Neural progenitor cell (in vitro differentiated cells): ENCODE data around the gene PRELP. TPM values are rescaled to one million over a fixed set of nuclear protein-coding genes. Genes with fewer than 3 reads are reported as not detected.

Experiments
- DNase-seq: peaks from one replicate; pipeline ENCODE4 v3.0.0-alpha.2; 2016; ENCODE audit warnings: low spot score
- H2AFZ ChIP-seq: fragments of 200-600 bp; sonication (generic); replicated peaks from 2 replicates; pipeline ENCODE4 v1.6.1; 2016; ENCODE audit warnings: antibody characterized with exemption
- H3F3A ChIP-seq: fragments of 200-600 bp; sonication (generic); 2 replicates; pipeline ENCODE4 v1.6.1; 2016; ENCODE audit warnings: antibody characterized with exemption, low read depth
- H3K27ac ChIP-seq: fragments of 200-600 bp; sonication (generic); 2 replicates; pipeline ENCODE4 v1.5.1; 2016; ENCODE audit warnings: mild to moderate bottlenecking
- H3K27me3 ChIP-seq: fragments of 200-600 bp; sonication (generic); 2 replicates; pipeline ENCODE4 v1.6.1; 2016; ENCODE audit warnings: mild to moderate bottlenecking, moderate library complexity
- H3K36me3 ChIP-seq: fragments of 200-600 bp; sonication (generic); 2 replicates; pipeline ENCODE4 v1.5.1; 2016
- H3K4me1 ChIP-seq: fragments of 200-600 bp; sonication (generic); 2 replicates; pipeline ENCODE4 v1.6.1; 2016; ENCODE audit warnings: mixed run types
- H3K4me2 ChIP-seq: fragments of 200-600 bp; sonication (generic); 2 replicates; pipeline ENCODE4 v1.6.1; 2016
- H3K4me3 ChIP-seq: fragments of 200-600 bp; sonication (generic); 2 replicates; pipeline ENCODE4 v1.5.1; 2016
- H3K79me2 ChIP-seq: fragments of 200-600 bp; sonication (generic); 2 replicates; pipeline ENCODE4 v1.6.1; 2016; ENCODE audit warnings: low read depth
- H3K9ac ChIP-seq: fragments of 200-600 bp; sonication (generic); 2 replicates; pipeline ENCODE4 v1.6.1; 2016
- H3K9me3 ChIP-seq: fragments of 200-600 bp; sonication (generic); 2 replicates; pipeline ENCODE4 v1.5.1; 2016; ENCODE audit warnings: low read depth
- H4K20me1 ChIP-seq: fragments of 200-600 bp; sonication (generic); 2 replicates; pipeline ENCODE4 v1.6.1; 2016; ENCODE audit warnings: low read depth
- H3K27ac Mint-ChIP-seq: 3 replicates; pipeline ENCODE4 v1.8.0; 2021; ENCODE audit warnings: mixed read lengths
- H3K27me3 Mint-ChIP-seq: 2 replicates; pipeline ENCODE4 v1.8.0; 2022; ENCODE audit warnings: low read depth, mild to moderate bottlenecking, inconsistent platforms, moderate library complexity, mixed read lengths; ENCODE audit not compliant: insufficient read depth
- H3K36me3 Mint-ChIP-seq: 3 replicates; pipeline ENCODE4 v1.8.0; 2021; ENCODE audit warnings: mixed read lengths
- H3K4me1 Mint-ChIP-seq: 3 replicates; pipeline ENCODE4 v1.8.0; 2021; ENCODE audit warnings: mixed read lengths
- H3K4me3 Mint-ChIP-seq: 3 replicates; pipeline ENCODE4 v1.8.0; 2021; ENCODE audit warnings: mild to moderate bottlenecking, moderate library complexity, mixed read lengths
- H3K9me3 Mint-ChIP-seq: 3 replicates; pipeline ENCODE4 v1.8.0; 2020; ENCODE audit warnings: mixed read lengths
- EZH2 ChIP-seq: fragments of 200-600 bp; sonication (generic); IDR thresholded peaks from 2 replicates; pipeline ENCODE4 v1.6.1; 2017; ENCODE audit warnings: antibody characterized with exemption, mild to moderate bottlenecking, moderate library complexity
- EZH2phosphoT487 ChIP-seq: fragments of 200-600 bp; sonication (generic); IDR thresholded peaks from 2 replicates; pipeline ENCODE4 v1.6.1; 2017; ENCODE audit warnings: antibody characterized with exemption
- total RNA-seq: library from RNA; depleted of rRNA; stranded (reverse); fragments of >200 nt; gene quantifications from 2 replicates; pipeline ENCODE4 v1.2.3, GENCODE V29; 2015; ENCODE audit warnings: low replicate concordance
- TF ChIP-seq, protein P1 (sequence below): fragments of 200-600 bp; sonication (generic); IDR thresholded peaks from 2 replicates; pipeline ENCODE4 v1.5.1; 2017; ENCODE audit warnings: antibody characterized with exemption, mild to moderate bottlenecking

PRELP gene
- total RNA-seq, 1 donor from 2014 or later, result 0.26 TPM

- no peaks in the 10 kb centered on the region for H3K36me3 Mint-ChIP-seq
- Histone ChIP-seq H3K36me3 (no peaks in the 10 kb centered on the region), H3K27ac (no peak overlapping the region), H2AFZ (no peak overlapping the region), H3K79me2 (no peaks in the 10 kb centered on the region), H3K27me3 (no peaks in the 10 kb centered on the region), H3K4me1 (peaks cover 28% of the 10 kb centered on the region), H3F3A (peaks cover 6% of the 10 kb centered on the region), H3K4me3 (no peak overlapping the region), H4K20me1 (no peaks in the 10 kb centered on the region), H3K9ac (no peak overlapping the region), H3K9me3 (no peaks in the 10 kb centered on the region), H3K4me2 (no peak overlapping the region)
- peaks cover 3% of the 10 kb centered on the region for H3K27me3 Mint-ChIP-seq
- DNase-seq, result no peak
- H3K27ac Mint-ChIP-seq, result peak overlapping the region; percentile 7
- H3K4me3 Mint-ChIP-seq, result no peak overlapping the region
- peaks cover 49% of the 10 kb centered on the region for H3K4me1 Mint-ChIP-seq
- TF ChIP-seq EZH2phosphoT487 (no peak), EZH2 (no peak)
- TF ChIP-seq, protein P1, sequence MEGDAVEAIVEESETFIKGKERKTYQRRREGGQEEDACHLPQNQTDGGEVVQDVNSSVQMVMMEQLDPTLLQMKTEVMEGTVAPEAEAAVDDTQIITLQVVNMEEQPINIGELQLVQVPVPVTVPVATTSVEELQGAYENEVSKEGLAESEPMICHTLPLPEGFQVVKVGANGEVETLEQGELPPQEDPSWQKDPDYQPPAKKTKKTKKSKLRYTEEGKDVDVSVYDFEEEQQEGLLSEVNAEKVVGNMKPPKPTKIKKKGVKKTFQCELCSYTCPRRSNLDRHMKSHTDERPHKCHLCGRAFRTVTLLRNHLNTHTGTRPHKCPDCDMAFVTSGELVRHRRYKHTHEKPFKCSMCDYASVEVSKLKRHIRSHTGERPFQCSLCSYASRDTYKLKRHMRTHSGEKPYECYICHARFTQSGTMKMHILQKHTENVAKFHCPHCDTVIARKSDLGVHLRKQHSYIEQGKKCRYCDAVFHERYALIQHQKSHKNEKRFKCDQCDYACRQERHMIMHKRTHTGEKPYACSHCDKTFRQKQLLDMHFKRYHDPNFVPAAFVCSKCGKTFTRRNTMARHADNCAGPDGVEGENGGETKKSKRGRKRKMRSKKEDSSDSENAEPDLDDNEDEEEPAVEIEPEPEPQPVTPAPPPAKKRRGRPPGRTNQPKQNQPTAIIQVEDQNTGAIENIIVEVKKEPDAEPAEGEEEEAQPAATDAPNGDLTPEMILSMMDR, result peak; percentile 8
- H3K9me3 Mint-ChIP-seq, result no peaks in the 10 kb centered on the region
Observed at GRCh38 chr1:203463469-203464062, 12.0 kb upstream of the PRELP start.

DNA sequence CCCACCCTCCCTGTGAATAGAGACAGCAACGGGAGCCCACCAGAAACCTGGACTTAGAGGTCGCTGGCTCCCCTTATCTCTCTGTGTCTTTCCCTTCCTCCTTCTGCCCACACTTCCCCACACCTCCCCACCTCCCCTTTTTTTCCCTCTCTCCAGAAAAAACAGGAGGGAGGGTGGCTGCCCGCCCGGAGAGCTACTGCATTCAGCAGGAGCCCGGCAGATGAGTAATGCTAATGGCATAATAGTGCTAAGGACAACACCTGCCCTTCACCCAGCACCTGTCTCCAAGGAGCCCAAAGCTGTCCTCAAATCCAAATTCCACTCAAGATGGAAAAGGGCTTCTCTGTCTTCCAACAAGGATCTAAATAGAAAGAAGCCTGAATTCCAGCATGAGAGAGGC, 11.4 kb upstream of the PRELP start:
- H2AFZ ChIP-seq, result no peak overlapping the region
- no peak overlapping the region for H3K27ac ChIP-seq
- Mint-ChIP-seq H3K36me3 (no peaks in the 10 kb centered on the region), H3K27ac (peak overlapping the region; percentile 43), H3K4me1 (peaks cover 49% of the 10 kb centered on the region), H3K4me3 (no peak overlapping the region), H3K9me3 (no peaks in the 10 kb centered on the region), H3K27me3 (peaks cover 3% of the 10 kb centered on the region)
- no peak for DNase-seq
- no peak overlapping the region for H3K9ac ChIP-seq
- TF ChIP-seq, protein P1, result no peak
- TF ChIP-seq EZH2 (no peak), EZH2phosphoT487 (no peak)
- H4K20me1 ChIP-seq, result no peaks in the 10 kb centered on the region
- no peaks in the 10 kb centered on the region for H3K36me3 ChIP-seq
- H3K4me1 ChIP-seq, result peaks cover 28% of the 10 kb centered on the region
- no peak overlapping the region for H3K4me3 ChIP-seq
- H3F3A ChIP-seq, result peaks cover 6% of the 10 kb centered on the region
- no peak overlapping the region for H3K4me2 ChIP-seq
- no peaks in the 10 kb centered on the region for H3K79me2 ChIP-seq
- H3K9me3 ChIP-seq, result no peaks in the 10 kb centered on the region
- H3K27me3 ChIP-seq, result no peaks in the 10 kb centered on the region

GRCh38 chr1:203464743-203465142, 10.9 kb upstream of the PRELP start:
- H4K20me1 ChIP-seq, result no peaks in the 10 kb centered on the region
- peaks cover 6% of the 10 kb centered on the region for H3F3A ChIP-seq
- H3K4me2 ChIP-seq, result no peak overlapping the region
- H3K27ac ChIP-seq, result no peak overlapping the region
- no peak for DNase-seq
- Mint-ChIP-seq H3K27me3 (peaks cover 3% of the 10 kb centered on the region), H3K4me1 (peaks cover 49% of the 10 kb centered on the region), H3K9me3 (no peaks in the 10 kb centered on the region), H3K27ac (no peak overlapping the region), H3K4me3 (no peak overlapping the region), H3K36me3 (no peaks in the 10 kb centered on the region)
- no peaks in the 10 kb centered on the region for H3K9me3 ChIP-seq
- peaks cover 28% of the 10 kb centered on the region for H3K4me1 ChIP-seq
- H3K27me3 ChIP-seq, result no peaks in the 10 kb centered on the region
- H3K4me3 ChIP-seq, result no peak overlapping the region
- no peak overlapping the region for H3K9ac ChIP-seq
- no peak for TF ChIP-seq EZH2phosphoT487
- TF ChIP-seq, protein P1, result no peak
- TF ChIP-seq EZH2, result no peak
- no peaks in the 10 kb centered on the region for H3K79me2 ChIP-seq
- H3K36me3 ChIP-seq, result no peaks in the 10 kb centered on the region
- H2AFZ ChIP-seq, result no peak overlapping the region
